Limb (tissue), 2 donors: ENCODE results near the gene GPR84.

ENCODE experiments used
- DNase-seq, 2 donors: peaks; one replicate each; pipeline ENCODE4 v3.0.0-alpha.2; 2016; ENCODE audit errors: extremely low spot score in 2 of 2

GPR84 gene

GRCh38 chr12:54374562-54375258 is 10.4 kb upstream of the GPR84 start:
- DNase-seq, result peak in 1 of 2 donors; percentile 28

GRCh38 chr12:54373649-54374561 is 9.6 kb upstream of the GPR84 start:
- no peak for DNase-seq

GRCh38 chr12:54372113-54372806 is 8.0 kb upstream of the GPR84 start:
- no peak for DNase-seq

- peak in 1 of 2 donors; percentile 83 for DNase-seq
Observed at GRCh38 chr12:54371328-54372112, 7.2 kb upstream of the GPR84 start.

- DNase-seq, result peak in 1 of 2 donors; percentile 87
Observed at GRCh38 chr12:54370171-54370730, 6.0 kb upstream of the GPR84 start.

GRCh38 chr12:54369597-54370131 is 5.4 kb upstream of the GPR84 start:
- peak in 1 of 2 donors; percentile 63 for DNase-seq

- peak; percentile 94 to 95 for DNase-seq
Observed at GRCh38 chr12:54368709-54369596, 4.7 kb upstream of the GPR84 start.

- no peak for DNase-seq
Observed at GRCh38 chr12:54368025-54368708, 3.9 kb upstream of the GPR84 start.

GRCh38 chr12:54363618-54364017 is 668 bp downstream of the GPR84 start:
- DNase-seq, result no peak

GRCh38 chr12:54363047-54363446 is 1.2 kb downstream of the GPR84 start:
- DNase-seq, result no peak

- peak in 1 of 2 donors; percentile 91 for DNase-seq
Observed at GRCh38 chr12:54360717-54361456, 3.4 kb downstream of the GPR84 start.

GRCh38 chr12:54359762-54360351 is 4.4 kb downstream of the GPR84 start:
- no peak for DNase-seq

GRCh38 chr12:54358945-54359761 is 5.1 kb downstream of the GPR84 start:
- DNase-seq, result peak; percentile 99

GRCh38 chr12:54358191-54358944 is 5.9 kb downstream of the GPR84 start:
- peak in 1 of 2 donors; percentile 34 for DNase-seq

- DNase-seq, result peak in 1 of 2 donors; percentile 59
Observed at GRCh38 chr12:54357506-54358190, 6.6 kb downstream of the GPR84 start.

GRCh38 chr12:54356951-54357356 is 7.3 kb downstream of the GPR84 start:
- peak in 1 of 2 donors; percentile 51 for DNase-seq
